GM23338 (cell line): ENCODE results near the gene GRK3. TPM values are rescaled to one million over a fixed set of nuclear protein-coding genes. Genes with fewer than 3 reads are reported as not detected.

Experiments used
- ATAC-seq: fragments of 200-7000 bp; cut with Tn5 transposase; 3 replicates; pipeline ENCODE4 v1.9.1; 2020
- DNase-seq: peaks from one replicate; pipeline ENCODE4 v3.0.0-alpha.2; 2015; ENCODE audit warnings: low spot score
- H2AFZ ChIP-seq: fragments of 200-600 bp; sonication (generic); 2 replicates; pipeline ENCODE4 v1.8.0; 2016; ENCODE audit warnings: antibody characterized with exemption, mild to moderate bottlenecking, moderate library complexity
- H3F3A ChIP-seq: fragments of 200-600 bp; sonication (generic); replicated peaks from 2 replicates; pipeline ENCODE4 v1.8.0; 2017; ENCODE audit warnings: antibody characterized with exemption, mixed run types, low read depth
- H3K27ac ChIP-seq: fragments of 200-600 bp; sonication (generic); 2 replicates; pipeline ENCODE4 v1.6.1; 2016; ENCODE audit warnings: low read depth
- H3K27me3 ChIP-seq: fragments of 200-600 bp; sonication (generic); 2 replicates; pipeline ENCODE4 v1.8.0; 2016; ENCODE audit warnings: mild to moderate bottlenecking, mixed run types, moderate library complexity; ENCODE audit not compliant: insufficient read depth
- H3K36me3 ChIP-seq: fragments of 200-600 bp; sonication (generic); 2 replicates; pipeline ENCODE4 v1.8.0; 2016; ENCODE audit warnings: mild to moderate bottlenecking; ENCODE audit not compliant: insufficient read depth
- H3K4me1 ChIP-seq: fragments of 200-600 bp; sonication (generic); 2 replicates; pipeline ENCODE4 v1.8.0; 2016; ENCODE audit warnings: mild to moderate bottlenecking, moderate library complexity; ENCODE audit not compliant: insufficient read depth
- H3K4me2 ChIP-seq: fragments of 200-600 bp; sonication (generic); 2 replicates; pipeline ENCODE4 v1.7.1; 2017; ENCODE audit warnings: mixed run types
- H3K4me3 ChIP-seq: fragments of 200-600 bp; sonication (generic); 2 replicates; pipeline ENCODE4 v1.6.1; 2016; ENCODE audit warnings: mixed run types
- H3K79me2 ChIP-seq: fragments of 200-600 bp; sonication (generic); replicated peaks from 2 replicates; pipeline ENCODE4 v1.8.0; 2017; ENCODE audit warnings: mild to moderate bottlenecking; ENCODE audit not compliant: insufficient read depth
- H3K9me2 ChIP-seq: fragments of 200-600 bp; sonication (generic); 2 replicates; pipeline ENCODE4 v1.8.0; 2017; ENCODE audit not compliant: insufficient read depth
- H4K20me1 ChIP-seq: fragments of 200-600 bp; sonication (generic); replicated peaks from 2 replicates; pipeline ENCODE4 v1.8.0; 2017; ENCODE audit warnings: mild to moderate bottlenecking; ENCODE audit not compliant: insufficient read depth
- H3K27ac Mint-ChIP-seq: 2 replicates; pipeline ENCODE4 v1.8.0; 2020; ENCODE audit warnings: inconsistent platforms, mild to moderate bottlenecking, moderate library complexity, mixed read lengths
- H3K27me3 Mint-ChIP-seq: 3 replicates; pipeline ENCODE4 v1.8.0; 2022; ENCODE audit warnings: low read depth, mild to moderate bottlenecking, moderate library complexity, mixed read lengths, inconsistent platforms; ENCODE audit not compliant: insufficient read depth, poor library complexity
- H3K36me3 Mint-ChIP-seq: 3 replicates; pipeline ENCODE4 v1.8.0; 2021; ENCODE audit warnings: low read depth, mild to moderate bottlenecking, inconsistent platforms, moderate library complexity, mixed read lengths
- H3K4me1 Mint-ChIP-seq: 3 replicates; pipeline ENCODE4 v1.8.0; 2020; ENCODE audit warnings: mild to moderate bottlenecking, inconsistent platforms, mixed read lengths
- H3K4me3 Mint-ChIP-seq: 3 replicates; pipeline ENCODE4 v1.8.0; 2021; ENCODE audit warnings: moderate library complexity, mild to moderate bottlenecking, inconsistent platforms, mixed read lengths
- H3K9me3 Mint-ChIP-seq: 3 replicates; pipeline ENCODE4 v1.8.0; 2020; ENCODE audit warnings: moderate library complexity, mild to moderate bottlenecking, inconsistent platforms, mixed read lengths
- CREB1 ChIP-seq: fragments of 250-450 bp; sonication (Bioruptor Pico); IDR thresholded peaks from 2 replicates; pipeline ENCODE4 v1.5.0; 2020; ENCODE audit warnings: low read depth, mild to moderate bottlenecking, moderate library complexity
- ETS1 ChIP-seq: IDR thresholded peaks from 2 replicates; pipeline ENCODE4 v1.6.1; 2016; ENCODE audit warnings: antibody characterized with exemption
- EZH2 ChIP-seq: fragments of 200-600 bp; sonication (generic); IDR thresholded peaks from one replicate; pipeline ENCODE4 v1.8.0; 2017; ENCODE audit warnings: antibody characterized with exemption, mild to moderate bottlenecking, low read depth; ENCODE audit not compliant: unreplicated experiment
- EZH2phosphoT487 ChIP-seq: fragments of 200-600 bp; sonication (generic); IDR thresholded peaks from one replicate; pipeline ENCODE4 v1.8.1; 2018; ENCODE audit warnings: antibody characterized with exemption; ENCODE audit not compliant: unreplicated experiment
- JUNB ChIP-seq: IDR thresholded peaks from one replicate; pipeline ENCODE4 v1.6.1; 2016; ENCODE audit warnings: antibody characterized with exemption; ENCODE audit not compliant: unreplicated experiment
- NANOG ChIP-seq: IDR thresholded peaks from 2 replicates; pipeline ENCODE4 v1.6.1; 2016; ENCODE audit warnings: antibody characterized with exemption, borderline replicate concordance
- REST ChIP-seq: IDR thresholded peaks from one replicate; pipeline ENCODE4 v1.6.1; 2018; ENCODE audit warnings: antibody characterized with exemption; ENCODE audit not compliant: unreplicated experiment
- ZNF114 ChIP-seq: fragments of 250-450 bp; sonication (Bioruptor Pico); IDR thresholded peaks from 2 replicates; pipeline ENCODE4 v1.5.0; 2020; ENCODE audit warnings: mild to moderate bottlenecking, moderate library complexity
- polyA plus RNA-seq: library from polyadenylated mRNA; unstranded; fragments of >200 nt; fragmentation: Nextera tagmentation; extraction: Ambion mirVana; gene quantifications from 2 replicates; pipeline ENCODE4 v1.2.1, GENCODE V29; 2016
- total RNA-seq: library from RNA; depleted of rRNA; stranded (reverse); fragments of >200 nt; shearing (Covaris generic); gene quantifications from 2 replicates; pipeline ENCODE4 v1.2.3, GENCODE V29; 2014
- TF ChIP-seq, protein P1 (sequence below), 2 experiments: fragments of 200-600 bp in 1 of 2; sonication (generic) in 1 of 2; conservative IDR thresholded peaks; 2 replicates each; pipeline versions ENCODE4 v1.5.1 to v1.6.1; 2016 to 2017; ENCODE audit warnings: antibody characterized with exemption in 2 of 2, low read depth in 2 of 2, mild to moderate bottlenecking in 2 of 2, moderate library complexity in 1 of 2

The GRK3 gene
- total and polyA plus RNA-seq, 2 experiments from 2014 or later: 6.0 to 25.3 TPM

GRCh38 chr22:25718135-25718840 is 153.8 kb downstream of the GRK3 start:
- no peak overlapping the region for H2AFZ ChIP-seq
- H3K4me1 Mint-ChIP-seq: peaks cover 4% of the 10 kb centered on the region; the same call in 1 of the 3 replicates
- H3K36me3 Mint-ChIP-seq: peaks cover 8% of the 10 kb centered on the region; the same call in 2 of the 3 replicates
- DNase-seq: no peak
- peaks cover 10% of the 10 kb centered on the region; the same call in 1 of the 2 replicates for H4K20me1 ChIP-seq
- H3K4me3 ChIP-seq: no peak overlapping the region
- no peak overlapping the region for H3K4me2 ChIP-seq
- H3F3A ChIP-seq: no peaks in the 10 kb centered on the region
- no peaks in the 10 kb centered on the region for H3K36me3 ChIP-seq
- no peak for ATAC-seq
- H3K9me2 ChIP-seq: no peaks in the 10 kb centered on the region
- no peaks in the 10 kb centered on the region for H3K4me1 ChIP-seq
- H3K27ac ChIP-seq: no peak overlapping the region
- no peaks in the 10 kb centered on the region for H3K9me3 Mint-ChIP-seq
- no peaks in the 10 kb centered on the region for H3K79me2 ChIP-seq
- H3K27me3 Mint-ChIP-seq: no peaks in the 10 kb centered on the region
- H3K4me3 Mint-ChIP-seq: no peak overlapping the region
- H3K27ac Mint-ChIP-seq: no peak overlapping the region
- no peak for TF ChIP-seq EZH2
- no peak for TF ChIP-seq NANOG
- TF ChIP-seq JUNB: no peak
- no peak for TF ChIP-seq CREB1 (CRISPR knock-in tag)
- TF ChIP-seq, protein P1, sequence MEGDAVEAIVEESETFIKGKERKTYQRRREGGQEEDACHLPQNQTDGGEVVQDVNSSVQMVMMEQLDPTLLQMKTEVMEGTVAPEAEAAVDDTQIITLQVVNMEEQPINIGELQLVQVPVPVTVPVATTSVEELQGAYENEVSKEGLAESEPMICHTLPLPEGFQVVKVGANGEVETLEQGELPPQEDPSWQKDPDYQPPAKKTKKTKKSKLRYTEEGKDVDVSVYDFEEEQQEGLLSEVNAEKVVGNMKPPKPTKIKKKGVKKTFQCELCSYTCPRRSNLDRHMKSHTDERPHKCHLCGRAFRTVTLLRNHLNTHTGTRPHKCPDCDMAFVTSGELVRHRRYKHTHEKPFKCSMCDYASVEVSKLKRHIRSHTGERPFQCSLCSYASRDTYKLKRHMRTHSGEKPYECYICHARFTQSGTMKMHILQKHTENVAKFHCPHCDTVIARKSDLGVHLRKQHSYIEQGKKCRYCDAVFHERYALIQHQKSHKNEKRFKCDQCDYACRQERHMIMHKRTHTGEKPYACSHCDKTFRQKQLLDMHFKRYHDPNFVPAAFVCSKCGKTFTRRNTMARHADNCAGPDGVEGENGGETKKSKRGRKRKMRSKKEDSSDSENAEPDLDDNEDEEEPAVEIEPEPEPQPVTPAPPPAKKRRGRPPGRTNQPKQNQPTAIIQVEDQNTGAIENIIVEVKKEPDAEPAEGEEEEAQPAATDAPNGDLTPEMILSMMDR (conservative IDR thresholded peaks at IDR 0.05; ENCODE audit: low read depth in 2 of 2): no peak
- no peak for TF ChIP-seq ETS1
- no peaks in the 10 kb centered on the region for H3K27me3 ChIP-seq

GRCh38 chr22:25722223-25722622 is 157.7 kb downstream of the GRK3 start:
- no peak overlapping the region for H2AFZ ChIP-seq
- no peaks in the 10 kb centered on the region for H3K9me3 Mint-ChIP-seq
- no peak overlapping the region for H3K4me2 ChIP-seq
- H3K79me2 ChIP-seq: no peaks in the 10 kb centered on the region
- DNase-seq: no peak
- no peaks in the 10 kb centered on the region for H3F3A ChIP-seq
- H3K4me3 Mint-ChIP-seq: no peak overlapping the region
- ATAC-seq: no peak
- H3K4me3 ChIP-seq: no peak overlapping the region
- H4K20me1 ChIP-seq: no peaks in the 10 kb centered on the region
- no peaks in the 10 kb centered on the region for H3K27me3 ChIP-seq
- no peak overlapping the region for H3K27ac Mint-ChIP-seq
- no peak overlapping the region for H3K27ac ChIP-seq
- no peaks in the 10 kb centered on the region for H3K36me3 ChIP-seq
- no peaks in the 10 kb centered on the region for H3K9me2 ChIP-seq
- H3K4me1 Mint-ChIP-seq: peaks cover 9% of the 10 kb centered on the region
- 0 out of 3 replicates have a peak, but pooled peaks cover 3% of the 10 kb centered on the region for H3K36me3 Mint-ChIP-seq
- H3K4me1 ChIP-seq: peaks cover 9% of the 10 kb centered on the region
- no peaks in the 10 kb centered on the region for H3K27me3 Mint-ChIP-seq
- TF ChIP-seq ZNF114 (no peak), REST (no peak), EZH2phosphoT487 (no peak)
